Panc1 (cell line): ENCODE measurements around the gene C1QA. TPM values are rescaled to one million over a fixed set of nuclear protein-coding genes. Genes with fewer than 3 reads are reported as not detected.
A peak's percentile ranks its signal among the peaks of the same experiment; 100 is the strongest.

Source experiments
- ATAC-seq: fragments of 200-7000 bp; cut with Tn5 transposase; 2 replicates; pipeline ENCODE4 v1.9.1; 2020; ENCODE audit warnings: mild to moderate bottlenecking, moderate library complexity
- BruUV-seq: library from RNA; stranded (reverse); fragments of 400-500 nt; replicated peaks from 2 replicates; lab custom pipeline; 2021; lab: Mats Ljungman, UMichigan
- CTCF ChIA-PET: fragments of 300-600 bp; sonication (Branson Sonifier 250); formaldehyde crosslinking; loops from one replicate; lab custom pipeline; 2022; ENCODE audit warnings: antibody characterized with exemption; lab: Charles Lee
- POLR2A ChIA-PET: fragments of 300-600 bp; sonication (Branson Sonifier 250); formaldehyde crosslinking; loops from one replicate; lab custom pipeline; 2022; ENCODE audit warnings: antibody characterized with exemption; lab: Charles Lee
- DNase-seq: peaks from one replicate; pipeline ENCODE4 v3.0.0-alpha.2; 2010; ENCODE audit warnings: low read depth, low spot score
- H3K27ac ChIP-seq: 2 replicates; pipeline ENCODE4 v1.5.1; 2011; ENCODE audit warnings: mild to moderate bottlenecking, low read length, inconsistent platforms
- H3K27me3 ChIP-seq: fragments of 200-500 bp; sonication (Bioruptor generic); 2 replicates; pipeline ENCODE4 v1.6.0; 2014; ENCODE audit warnings: low read length, inconsistent platforms; ENCODE audit not compliant: control insufficient read depth, insufficient read depth
- H3K36me3 ChIP-seq: fragments of 200-500 bp; sonication (Bioruptor generic); 2 replicates; pipeline ENCODE4 v1.5.1; 2014; ENCODE audit warnings: inconsistent platforms, mild to moderate bottlenecking, low read length, moderate library complexity; ENCODE audit not compliant: control insufficient read depth, insufficient read depth
- H3K4me1 ChIP-seq: 2 replicates; pipeline ENCODE4 v1.5.1; 2011; ENCODE audit warnings: inconsistent platforms, mild to moderate bottlenecking, low read length, moderate library complexity; ENCODE audit not compliant: control insufficient read depth, insufficient read depth
- H3K4me3 ChIP-seq, 2 experiments: 2 replicates each; pipeline ENCODE4 v1.5.1; 2011 to 2012; ENCODE audit warnings: low read depth in 2 of 2, low read length in 2 of 2, mild to moderate bottlenecking in 2 of 2, inconsistent platforms in 1 of 2, moderate library complexity in 1 of 2
- H3K9me3 ChIP-seq: fragments of 200-500 bp; sonication (Bioruptor generic); 2 replicates; pipeline ENCODE4 v1.5.1; 2014; ENCODE audit warnings: low read depth, mild to moderate bottlenecking, inconsistent platforms, low read length, moderate library complexity; ENCODE audit not compliant: control insufficient read depth, insufficient read depth
- CTCF ChIP-seq: fragments of 450-650 bp; IDR thresholded peaks from 2 replicates; pipeline ENCODE4 v1.5.1; 2017; ENCODE audit warnings: mild to moderate bottlenecking
- POLR2AphosphoS5 ChIP-seq: IDR thresholded peaks from 2 replicates; pipeline ENCODE4 v1.6.1; 2012; ENCODE audit warnings: mild to moderate bottlenecking, low read depth, low read length, moderate library complexity
- REST ChIP-seq, 2 experiments: IDR thresholded peaks; 2 replicates each; pipeline ENCODE4 v1.6.1; 2011 to 2012; ENCODE audit warnings: low read depth in 2 of 2, control low read depth in 1 of 2, low read length in 1 of 2, mild to moderate bottlenecking in 1 of 2, moderate library complexity in 1 of 2; ENCODE audit not compliant: insufficient read depth in 1 of 2
- SIN3A ChIP-seq: IDR thresholded peaks from 2 replicates; pipeline ENCODE4 v1.6.1; 2012; ENCODE audit warnings: low read depth, mild to moderate bottlenecking, low read length, moderate library complexity, borderline replicate concordance; ENCODE audit not compliant: insufficient read depth
- in situ Hi-C: cut with HindIII; loops from 2 replicates; pipeline ENCODE4 v1.10.0; 2016; ENCODE audit warnings: low sequenced_read_pairs, low pct_unique_long_range_greater_than_20kb
- intact Hi-C: fragments of 100-400 bp; cut with micrococcal nuclease; formaldehyde crosslinking; loops from one replicate; pipeline ENCODE4 v1.10.0; 2022; ENCODE audit not compliant: unreplicated experiment
- total RNA-seq: library from RNA; stranded (reverse); gene quantifications from one replicate; pipeline ENCODE4 v1.2.1, GENCODE V29; 2021; ENCODE audit not compliant: unreplicated experiment

The C1QA gene
- total RNA-seq, 1 experiment from 2014 or later, result 0.41 TPM

- in situ Hi-C loops (no loop called here), intact Hi-C loops (loop anchor here (5.0 kb wide), 1 partner anchor 114 kb away; no protein-coding TSS in a partner anchor)
- H3K27ac ChIP-seq, result no peak overlapping the region
- H3K36me3 ChIP-seq, result no peaks in the 10 kb centered on the region
- H3K27me3 ChIP-seq, result no peaks in the 10 kb centered on the region
- POLR2A ChIA-PET, result no interaction called here
- no peaks in the 10 kb centered on the region for H3K9me3 ChIP-seq
- BruUV-seq, result no TSS peak
- H3K4me1 ChIP-seq, result no peaks in the 10 kb centered on the region
- TF ChIP-seq CTCF, result no peak
- TF ChIP-seq SIN3A, result no peak
- no peak for TF ChIP-seq REST (IDR thresholded peaks at IDR 0.05; ENCODE audit: insufficient read depth in 1 of 2, low read depth in 2 of 2, low read length in 1 of 2)
- no peak for TF ChIP-seq POLR2AphosphoS5
- no peak overlapping the region for H3K4me3 ChIP-seq
- ATAC-seq (no peak), DNase-seq (no peak)
- CTCF ChIA-PET, result interaction anchor here (0.6 to 2.1 kb wide), 3 partner anchors 98 to 101 kb away, joined by 5 to 9 read pairs (median 7); no protein-coding TSS in a partner anchor
Measured at GRCh38 chr1:22641247-22641646, 4.8 kb downstream of the C1QA start.

- in situ Hi-C loops (no loop called here), intact Hi-C loops (loop anchor here (1.0 to 5.0 kb wide), 2 partner anchors 115 to 222 kb away; no protein-coding TSS in a partner anchor)
- peak; percentile 95 for TF ChIP-seq CTCF
- no peak for TF ChIP-seq SIN3A
- TF ChIP-seq REST (IDR thresholded peaks at IDR 0.05; ENCODE audit: insufficient read depth in 1 of 2, low read depth in 2 of 2, low read length in 1 of 2), result no peak
- H3K4me3 ChIP-seq, result peak overlapping the region in 1 of 2 experiments; percentile 32; a peak in 2 of 4 replicates
- H3K27ac ChIP-seq, result no peak overlapping the region
- H3K36me3 ChIP-seq, result no peaks in the 10 kb centered on the region
- no TSS peak for BruUV-seq
- no peaks in the 10 kb centered on the region for H3K27me3 ChIP-seq
- DNase-seq, result peak; percentile 18
- H3K4me1 ChIP-seq, result no peaks in the 10 kb centered on the region
- CTCF ChIA-PET, result interaction anchor here (0.6 to 2.1 kb wide), 2 partner anchors 99 to 102 kb away, joined by 7 to 9 read pairs; no protein-coding TSS in a partner anchor
- H3K9me3 ChIP-seq, result no peaks in the 10 kb centered on the region
- POLR2A ChIA-PET, result no interaction called here
- peak; percentile 90 for ATAC-seq
Measured at GRCh38 chr1:22641906-22642636, 5.6 kb downstream of the C1QA start.
